ENCODE results near the gene C4orf17.
"Not testable (repeated sequence)": the region's sequence is repeated elsewhere in the genome, so short reads cannot be mapped to it uniquely, and the experiment has no call there.

C4orf17 gene

GRCh38 chr4:99485212-99485611 is 25.6 kb upstream of the C4orf17 start:
- H3K27ac ChIP-seq (ENCODE audit: poor library complexity, severe bottlenecking): no peak overlapping the region
- H3K36me3 ChIP-seq (ENCODE audit: low read depth): no peaks in the 10 kb centered on the region
- H3K9me3 ChIP-seq (ENCODE audit: severe bottlenecking): no peaks in the 10 kb centered on the region
- H3K4me3 ChIP-seq (ENCODE audit: severe bottlenecking): no peak overlapping the region
- DNase-seq (ENCODE audit: low spot score) (no peak), ATAC-seq (ENCODE audit: low read depth) (no peak)
- no peaks in the 10 kb centered on the region for H3K4me1 ChIP-seq (ENCODE audit: insufficient read depth, poor library complexity, severe bottlenecking)
- no peaks in the 10 kb centered on the region for H3K27me3 ChIP-seq (ENCODE audit: insufficient read depth, poor library complexity, severe bottlenecking)
- TF ChIP-seq CTCF (IDR thresholded peaks at IDR 0.05; ENCODE audit: poor library complexity, severe bottlenecking): no peak

DNA sequence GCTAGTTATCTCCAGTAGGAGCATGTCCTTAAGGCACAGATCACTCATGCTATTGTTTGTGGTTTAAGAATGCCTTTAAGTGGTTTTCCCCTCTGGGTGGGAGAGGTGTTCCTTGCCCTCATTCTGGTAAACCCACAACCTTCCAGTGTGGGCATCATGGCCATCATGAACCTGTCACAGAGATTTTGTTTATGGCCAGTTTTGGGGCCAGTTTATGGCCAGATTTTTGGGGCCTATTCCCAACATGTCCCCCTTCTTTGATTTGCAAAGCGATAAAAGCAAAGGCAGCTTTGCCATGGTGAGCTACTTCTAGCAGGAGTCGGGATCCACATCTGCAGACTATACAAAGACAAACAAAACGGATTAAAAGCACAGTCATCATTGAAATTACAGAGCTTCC is 24.2 kb upstream of the C4orf17 start:
- not testable (repeated sequence) for H3K27ac ChIP-seq (ENCODE audit: poor library complexity, severe bottlenecking); H3K4me1 ChIP-seq (ENCODE audit: insufficient read depth, poor library complexity, severe bottlenecking); H3K27me3 ChIP-seq (ENCODE audit: insufficient read depth, poor library complexity, severe bottlenecking); H3K4me3 ChIP-seq (ENCODE audit: severe bottlenecking); DNase-seq (ENCODE audit: low spot score); H3K9me3 ChIP-seq (ENCODE audit: severe bottlenecking); ATAC-seq (ENCODE audit: low read depth); H3K36me3 ChIP-seq (ENCODE audit: low read depth)

DNA sequence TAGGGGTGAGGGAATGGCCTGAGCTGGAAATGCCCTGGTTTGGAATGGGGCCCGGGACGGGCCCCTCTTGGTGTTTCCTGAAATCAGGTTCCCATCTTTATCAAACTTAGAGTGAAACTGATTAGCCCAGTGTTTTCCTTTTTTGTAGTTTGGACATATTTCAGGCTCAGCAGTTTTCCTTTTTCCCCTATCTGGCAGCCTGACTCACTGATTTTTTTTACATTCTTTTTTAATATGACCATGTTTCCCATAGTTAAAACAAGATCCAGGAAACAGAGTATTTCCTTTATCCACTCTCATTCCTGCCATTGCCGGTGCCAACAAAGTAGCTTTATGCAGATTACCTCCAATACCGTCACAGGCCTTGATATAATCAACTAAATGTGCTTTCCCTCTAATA is 20.5 kb upstream of the C4orf17 start:
- ATAC-seq (ENCODE audit: low read depth) (no peak), DNase-seq (ENCODE audit: low spot score) (no peak)
- H3K36me3 ChIP-seq (ENCODE audit: low read depth): no peaks in the 10 kb centered on the region
- H3K27ac ChIP-seq (ENCODE audit: poor library complexity, severe bottlenecking): no peak overlapping the region
- H3K4me3 ChIP-seq (ENCODE audit: severe bottlenecking): no peak overlapping the region
- H3K9me3 ChIP-seq (ENCODE audit: severe bottlenecking): no peaks in the 10 kb centered on the region
- no peaks in the 10 kb centered on the region for H3K4me1 ChIP-seq (ENCODE audit: insufficient read depth, poor library complexity, severe bottlenecking)
- no peak for TF ChIP-seq CTCF (IDR thresholded peaks at IDR 0.05; ENCODE audit: poor library complexity, severe bottlenecking)
- H3K27me3 ChIP-seq (ENCODE audit: insufficient read depth, poor library complexity, severe bottlenecking): no peaks in the 10 kb centered on the region

GRCh38 chr4:99504804-99505502 is 5.9 kb upstream of the C4orf17 start:
- Histone ChIP-seq H3K9me3 (ENCODE audit: severe bottlenecking) (no peaks in the 10 kb centered on the region), H3K4me1 (ENCODE audit: insufficient read depth, poor library complexity, severe bottlenecking) (peaks cover 8% of the 10 kb centered on the region), H3K27ac (ENCODE audit: poor library complexity, severe bottlenecking) (no peak overlapping the region), H3K27me3 (ENCODE audit: insufficient read depth, poor library complexity, severe bottlenecking) (no peaks in the 10 kb centered on the region), H3K36me3 (ENCODE audit: low read depth) (no peaks in the 10 kb centered on the region), H3K4me3 (ENCODE audit: severe bottlenecking) (no peak overlapping the region)
- TF ChIP-seq CTCF (IDR thresholded peaks at IDR 0.05; ENCODE audit: poor library complexity, severe bottlenecking): no peak
- no peak for ATAC-seq (ENCODE audit: low read depth)
- DNase-seq (ENCODE audit: low spot score): no peak

- no peak for DNase-seq (ENCODE audit: low spot score)
These were observed 4.0 kb upstream of the C4orf17 start for GRCh38 chr4:99506781-99507180.

More at GRCh38 chr4:99506781-99507180, 4.0 kb upstream of the C4orf17 start:
- no peak for TF ChIP-seq CTCF (IDR thresholded peaks at IDR 0.05; ENCODE audit: poor library complexity, severe bottlenecking)
- no peaks in the 10 kb centered on the region for H3K36me3 ChIP-seq (ENCODE audit: low read depth)
- no peak for ATAC-seq (ENCODE audit: low read depth)
- H3K27me3 ChIP-seq (ENCODE audit: insufficient read depth, poor library complexity, severe bottlenecking): no peaks in the 10 kb centered on the region
- peaks cover 8% of the 10 kb centered on the region for H3K4me1 ChIP-seq (ENCODE audit: insufficient read depth, poor library complexity, severe bottlenecking)
- no peaks in the 10 kb centered on the region for H3K9me3 ChIP-seq (ENCODE audit: severe bottlenecking)
- H3K4me3 ChIP-seq (ENCODE audit: severe bottlenecking): no peak overlapping the region
- no peak overlapping the region for H3K27ac ChIP-seq (ENCODE audit: poor library complexity, severe bottlenecking)
